Caco-2 (cell line): ENCODE results near the gene ZNF776. TPM values are rescaled to one million over a fixed set of nuclear protein-coding genes. Genes with fewer than 3 reads are reported as not detected.

Source experiments
- BruUV-seq: library from RNA; stranded (reverse); fragments of 400-500 nt; replicated peaks from 2 replicates; lab custom pipeline; 2021; lab: Mats Ljungman, UMichigan
- CTCF ChIA-PET: fragments of 300-600 bp; sonication (Branson Sonifier 250); formaldehyde crosslinking; loops from one replicate; lab custom pipeline; 2022; ENCODE audit warnings: antibody characterized with exemption; lab: Charles Lee
- POLR2A ChIA-PET: fragments of 300-600 bp; sonication (Branson Sonifier 250); formaldehyde crosslinking; loops from one replicate; lab custom pipeline; 2022; ENCODE audit warnings: antibody characterized with exemption; lab: Charles Lee
- DNase-seq, 2 experiments: peaks; one replicate each; pipeline versions ENCODE4 v3.0.0 to v3.0.0-alpha.2; 2020 to 2022
- H3K27me3 ChIP-seq: replicated peaks from 2 replicates; pipeline ENCODE4 v1.6.0; 2011; ENCODE audit warnings: low read length; ENCODE audit not compliant: control insufficient read depth, insufficient read depth
- H3K36me3 ChIP-seq: 2 replicates; pipeline ENCODE4 v1.5.1; 2011; ENCODE audit warnings: low read length; ENCODE audit not compliant: control insufficient read depth, insufficient read depth
- H3K4me1 ChIP-seq: fragments of 250-450 bp; sonication (Bioruptor Pico); 2 replicates; pipeline ENCODE4 v1.5.1; 2020; ENCODE audit warnings: mild to moderate bottlenecking
- H3K4me3 ChIP-seq: 2 replicates; pipeline ENCODE4 v1.5.1; 2011; ENCODE audit warnings: low read depth, mild to moderate bottlenecking, control low read depth, low read length
- H3K9me3 ChIP-seq: fragments of 250-450 bp; sonication (Bioruptor Pico); 2 replicates; pipeline ENCODE4 v1.5.1; 2020; ENCODE audit warnings: mild to moderate bottlenecking, moderate library complexity
- H3K27ac Mint-ChIP-seq: one replicate; pipeline ENCODE4 v1.8.0; 2022; ENCODE audit warnings: mixed read lengths; ENCODE audit not compliant: unreplicated experiment
- H3K27me3 Mint-ChIP-seq: one replicate; pipeline ENCODE4 v1.8.0; 2022; ENCODE audit warnings: mixed read lengths; ENCODE audit not compliant: insufficient read depth, unreplicated experiment
- H3K36me3 Mint-ChIP-seq: one replicate; pipeline ENCODE4 v1.8.0; 2022; ENCODE audit warnings: mild to moderate bottlenecking, mixed read lengths; ENCODE audit not compliant: insufficient read depth, unreplicated experiment
- H3K4me1 Mint-ChIP-seq: one replicate; pipeline ENCODE4 v1.8.0; 2022; ENCODE audit warnings: low read depth, mixed read lengths; ENCODE audit not compliant: unreplicated experiment
- H3K4me3 Mint-ChIP-seq: one replicate; pipeline ENCODE4 v1.8.0; 2022; ENCODE audit warnings: mild to moderate bottlenecking, moderate library complexity, mixed read lengths; ENCODE audit not compliant: unreplicated experiment
- H3K9me3 Mint-ChIP-seq: one replicate; pipeline ENCODE4 v1.8.0; 2022; ENCODE audit warnings: mixed read lengths; ENCODE audit not compliant: unreplicated experiment
- intact Hi-C: fragments of 100-400 bp; cut with micrococcal nuclease; formaldehyde crosslinking; loops from one replicate; pipeline ENCODE4 v1.10.0; 2022; ENCODE audit not compliant: unreplicated experiment
- total RNA-seq: library from RNA; stranded (reverse); gene quantifications from 2 replicates; pipeline ENCODE4 v1.2.3, GENCODE V29; 2022
- TF ChIP-seq, protein P1 (sequence below), 2 experiments: fragments of 200-600 bp in 1 of 2; IDR thresholded peaks; 1 replicate in 1 of 2; 2 replicates in 1 of 2; pipeline versions ENCODE4 v1.5.1 to v1.8.0; 2011 to 2022; ENCODE audit warnings: antibody characterized with exemption in 1 of 2, control low read depth in 1 of 2, inconsistent platforms in 1 of 2, low read depth in 1 of 2, low read length in 1 of 2, mild to moderate bottlenecking in 1 of 2, moderate library complexity in 1 of 2; ENCODE audit not compliant: insufficient read depth in 1 of 2, severe bottlenecking in 1 of 2, unreplicated experiment in 1 of 2

Gene ZNF776
- total RNA-seq, 1 experiment from 2014 or later, result 16.0 TPM

DNA sequence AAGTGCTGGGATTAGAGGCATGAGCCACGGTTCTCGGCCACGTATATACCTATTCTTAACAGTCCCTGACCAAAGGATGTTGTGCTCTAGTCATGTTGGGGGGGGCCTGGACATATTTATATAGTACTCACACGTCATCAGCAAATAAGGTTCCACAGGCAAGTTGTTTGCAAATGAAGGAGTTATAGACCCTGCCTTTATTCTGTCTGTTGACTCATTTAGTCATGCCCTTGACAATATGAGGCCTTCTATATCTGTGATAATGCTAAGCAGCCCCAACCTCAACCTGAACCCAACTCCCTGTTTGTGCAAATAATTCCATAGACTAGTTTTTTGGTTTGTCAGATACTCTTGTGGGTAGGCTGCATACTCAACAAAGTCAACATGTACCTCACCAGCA, 31.7 kb downstream of the ZNF776 start:
- TF ChIP-seq, protein P1, sequence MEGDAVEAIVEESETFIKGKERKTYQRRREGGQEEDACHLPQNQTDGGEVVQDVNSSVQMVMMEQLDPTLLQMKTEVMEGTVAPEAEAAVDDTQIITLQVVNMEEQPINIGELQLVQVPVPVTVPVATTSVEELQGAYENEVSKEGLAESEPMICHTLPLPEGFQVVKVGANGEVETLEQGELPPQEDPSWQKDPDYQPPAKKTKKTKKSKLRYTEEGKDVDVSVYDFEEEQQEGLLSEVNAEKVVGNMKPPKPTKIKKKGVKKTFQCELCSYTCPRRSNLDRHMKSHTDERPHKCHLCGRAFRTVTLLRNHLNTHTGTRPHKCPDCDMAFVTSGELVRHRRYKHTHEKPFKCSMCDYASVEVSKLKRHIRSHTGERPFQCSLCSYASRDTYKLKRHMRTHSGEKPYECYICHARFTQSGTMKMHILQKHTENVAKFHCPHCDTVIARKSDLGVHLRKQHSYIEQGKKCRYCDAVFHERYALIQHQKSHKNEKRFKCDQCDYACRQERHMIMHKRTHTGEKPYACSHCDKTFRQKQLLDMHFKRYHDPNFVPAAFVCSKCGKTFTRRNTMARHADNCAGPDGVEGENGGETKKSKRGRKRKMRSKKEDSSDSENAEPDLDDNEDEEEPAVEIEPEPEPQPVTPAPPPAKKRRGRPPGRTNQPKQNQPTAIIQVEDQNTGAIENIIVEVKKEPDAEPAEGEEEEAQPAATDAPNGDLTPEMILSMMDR (IDR thresholded peaks at IDR 0.05; ENCODE audit: insufficient read depth in 1 of 2, low read depth in 1 of 2, low read length in 1 of 2, severe bottlenecking in 1 of 2, unreplicated experiment in 1 of 2), result no peak
- peaks cover 6% of the 10 kb centered on the region; the same call in 1 of the 2 replicates for H3K9me3 ChIP-seq
- Mint-ChIP-seq H3K36me3 (peaks cover 42% of the 10 kb centered on the region), H3K4me3 (no peak overlapping the region), H3K4me1 (no peaks in the 10 kb centered on the region), H3K27me3 (no peaks in the 10 kb centered on the region), H3K9me3 (peaks cover 13% of the 10 kb centered on the region), H3K27ac (no peak overlapping the region)
- H3K4me3 ChIP-seq, result no peak overlapping the region
- ChIA-PET POLR2A (no interaction called here), CTCF (no interaction called here)
- no peaks in the 10 kb centered on the region for H3K4me1 ChIP-seq
- intact Hi-C loops, result no loop called here
- no peak for DNase-seq
- BruUV-seq, result no TSS peak
- no peaks in the 10 kb centered on the region; the same call in none of the 2 replicates for H3K36me3 ChIP-seq
- H3K27me3 ChIP-seq, result no peaks in the 10 kb centered on the region

DNA sequence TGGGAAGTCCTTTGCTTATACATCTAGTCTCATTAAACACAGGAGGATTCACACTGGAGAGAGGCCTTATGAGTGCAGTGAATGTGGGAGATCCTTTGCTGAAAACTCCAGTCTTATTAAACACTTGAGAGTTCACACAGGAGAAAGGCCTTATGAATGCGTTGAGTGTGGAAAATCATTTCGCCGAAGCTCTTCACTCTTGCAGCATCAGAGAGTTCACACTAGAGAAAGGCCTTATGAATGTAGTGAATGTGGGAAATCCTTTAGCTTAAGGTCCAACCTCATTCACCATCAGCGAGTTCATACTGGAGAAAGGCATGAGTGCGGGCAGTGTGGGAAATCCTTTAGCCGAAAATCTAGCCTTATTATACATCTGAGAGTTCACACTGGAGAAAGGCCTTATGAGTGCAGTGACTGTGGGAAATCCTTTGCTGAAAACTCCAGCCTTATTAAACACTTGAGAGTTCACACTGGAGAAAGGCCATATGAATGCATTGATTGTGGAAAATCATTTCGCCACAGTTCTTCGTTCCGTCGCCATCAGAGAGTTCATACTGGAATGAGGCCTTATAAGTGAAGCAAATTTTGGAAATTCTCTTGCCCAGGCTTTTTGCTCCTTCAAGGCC, 32.7 kb downstream of the ZNF776 start:
- H3K36me3 Mint-ChIP-seq, result peaks cover 37% of the 10 kb centered on the region
- H3K4me3 ChIP-seq, result no peak overlapping the region
- peaks cover 6% of the 10 kb centered on the region; the same call in 1 of the 2 replicates for H3K9me3 ChIP-seq
- TF ChIP-seq, protein P1 (IDR thresholded peaks at IDR 0.05; ENCODE audit: insufficient read depth in 1 of 2, low read depth in 1 of 2, low read length in 1 of 2, severe bottlenecking in 1 of 2, unreplicated experiment in 1 of 2), result no peak
- no peak overlapping the region for H3K4me3 Mint-ChIP-seq
- no peaks in the 10 kb centered on the region; the same call in none of the 2 replicates for H3K36me3 ChIP-seq
- no TSS peak for BruUV-seq
- DNase-seq, result no peak
- H3K4me1 ChIP-seq, result no peaks in the 10 kb centered on the region
- no peaks in the 10 kb centered on the region for H3K27me3 Mint-ChIP-seq
- POLR2A ChIA-PET, result no interaction called here
- H3K4me1 Mint-ChIP-seq, result no peaks in the 10 kb centered on the region
- no peak overlapping the region for H3K27ac Mint-ChIP-seq
- H3K27me3 ChIP-seq, result no peaks in the 10 kb centered on the region
- CTCF ChIA-PET, result no interaction called here
- H3K9me3 Mint-ChIP-seq, result peaks cover 12% of the 10 kb centered on the region
- intact Hi-C loops, result no loop called here

DNA sequence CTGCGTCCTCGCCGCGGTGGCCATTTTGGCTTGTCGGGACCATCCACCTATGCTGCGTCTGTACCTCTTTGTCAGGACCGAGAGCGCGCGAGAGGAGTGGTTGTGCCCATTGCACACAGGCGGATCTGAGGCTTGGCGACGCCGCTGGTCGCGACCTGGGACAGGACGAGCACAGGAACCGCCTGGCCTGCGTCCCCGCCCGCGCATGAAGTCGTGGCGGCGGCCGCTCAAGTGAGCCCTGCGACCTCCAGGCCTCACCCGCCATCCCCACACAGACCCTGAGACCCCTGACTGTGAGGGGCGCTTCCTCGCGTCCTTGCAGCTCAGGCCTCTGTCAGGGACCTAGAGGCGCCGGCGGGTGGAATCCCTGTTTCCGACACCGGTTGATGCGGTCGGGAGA, 39.7 kb downstream of the ZNF776 start:
- H3K36me3 Mint-ChIP-seq, result peaks cover 27% of the 10 kb centered on the region
- no peaks in the 10 kb centered on the region for H3K4me1 ChIP-seq
- H3K36me3 ChIP-seq, result no peaks in the 10 kb centered on the region; the same call in 1 of the 2 replicates
- H3K4me3 Mint-ChIP-seq, result no peak overlapping the region
- no peak overlapping the region for H3K27ac Mint-ChIP-seq
- H3K4me3 ChIP-seq, result no peak overlapping the region
- POLR2A ChIA-PET, result no interaction called here
- H3K27me3 Mint-ChIP-seq, result no peaks in the 10 kb centered on the region
- intact Hi-C loops, result no loop called here
- H3K4me1 Mint-ChIP-seq, result no peaks in the 10 kb centered on the region
- no peak for DNase-seq
- TF ChIP-seq, protein P1 (IDR thresholded peaks at IDR 0.05; ENCODE audit: insufficient read depth in 1 of 2, low read depth in 1 of 2, low read length in 1 of 2, severe bottlenecking in 1 of 2, unreplicated experiment in 1 of 2), result no peak
- H3K9me3 ChIP-seq, result no peaks in the 10 kb centered on the region
- CTCF ChIA-PET, result no interaction called here
- no peaks in the 10 kb centered on the region for H3K9me3 Mint-ChIP-seq
- BruUV-seq, result no TSS peak
- H3K27me3 ChIP-seq, result no peaks in the 10 kb centered on the region
